Tibial nerve (tissue), 3 donors: Measurements from ENCODE around the gene TRNP1.

Experiments used
- POLR2A ChIP-seq, 2 donors: fragments of 450-650 bp; IDR thresholded peaks; one replicate each; pipeline ENCODE4 v1.6.1; 2017; ENCODE audit warnings: antibody characterized with exemption in 2 of 2, mild to moderate bottlenecking in 2 of 2, moderate library complexity in 2 of 2
- TF ChIP-seq, protein P1 (sequence below), 5 experiments: fragments of 200-600 bp in 3 of 5; fragments of 450-650 bp in 2 of 5; sonication (generic) in 3 of 5; IDR thresholded peaks; one replicate each; pipeline ENCODE4 v1.5.1; 2016 to 2019; ENCODE audit warnings: antibody characterized with exemption in 5 of 5, mild to moderate bottlenecking in 3 of 5, moderate library complexity in 2 of 5

DNA sequence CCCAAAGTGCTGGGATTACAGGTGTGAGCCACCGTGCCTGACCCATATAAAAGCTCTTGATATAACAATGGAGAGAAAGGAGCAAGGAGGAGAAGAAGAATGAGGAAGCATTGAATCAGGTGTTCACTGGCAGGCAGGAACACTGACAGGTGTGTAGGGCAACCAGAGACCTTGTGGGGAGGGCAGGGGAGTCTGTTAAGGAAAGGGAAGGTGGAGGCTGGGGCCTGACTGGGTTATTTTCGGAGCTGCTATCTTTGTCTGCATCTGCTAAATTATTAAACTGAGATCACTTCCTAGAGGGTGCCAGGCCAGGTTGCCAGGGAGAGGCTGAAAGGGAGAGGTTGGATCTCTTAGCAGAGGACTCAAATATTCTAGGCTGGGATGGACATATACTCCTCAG lies 6.8 kb upstream of the TRNP1 start:
- TF ChIP-seq POLR2A (IDR thresholded peaks at IDR 0.05): no peak
- TF ChIP-seq, protein P1, sequence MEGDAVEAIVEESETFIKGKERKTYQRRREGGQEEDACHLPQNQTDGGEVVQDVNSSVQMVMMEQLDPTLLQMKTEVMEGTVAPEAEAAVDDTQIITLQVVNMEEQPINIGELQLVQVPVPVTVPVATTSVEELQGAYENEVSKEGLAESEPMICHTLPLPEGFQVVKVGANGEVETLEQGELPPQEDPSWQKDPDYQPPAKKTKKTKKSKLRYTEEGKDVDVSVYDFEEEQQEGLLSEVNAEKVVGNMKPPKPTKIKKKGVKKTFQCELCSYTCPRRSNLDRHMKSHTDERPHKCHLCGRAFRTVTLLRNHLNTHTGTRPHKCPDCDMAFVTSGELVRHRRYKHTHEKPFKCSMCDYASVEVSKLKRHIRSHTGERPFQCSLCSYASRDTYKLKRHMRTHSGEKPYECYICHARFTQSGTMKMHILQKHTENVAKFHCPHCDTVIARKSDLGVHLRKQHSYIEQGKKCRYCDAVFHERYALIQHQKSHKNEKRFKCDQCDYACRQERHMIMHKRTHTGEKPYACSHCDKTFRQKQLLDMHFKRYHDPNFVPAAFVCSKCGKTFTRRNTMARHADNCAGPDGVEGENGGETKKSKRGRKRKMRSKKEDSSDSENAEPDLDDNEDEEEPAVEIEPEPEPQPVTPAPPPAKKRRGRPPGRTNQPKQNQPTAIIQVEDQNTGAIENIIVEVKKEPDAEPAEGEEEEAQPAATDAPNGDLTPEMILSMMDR (IDR thresholded peaks at IDR 0.05): no peak
